DMS53 treated with DMSO at 0.1 percent for 48 hours (cell line): ENCODE measurements around the gene UBQLN4.
"Not testable (repeated sequence)": the region's sequence is repeated elsewhere in the genome, so short reads cannot be mapped to it uniquely, and the experiment has no call there.

Source experiments
- DNase-seq: peaks from one replicate; lab custom pipeline; 2025; ENCODE audit not compliant: unreplicated experiment; lab: John Stamatoyannopoulos, UW

The UBQLN4 gene

GRCh38 chr1:156062189-156062588, 8.6 kb upstream of the UBQLN4 start:
- DNase-seq: no peak

DNA sequence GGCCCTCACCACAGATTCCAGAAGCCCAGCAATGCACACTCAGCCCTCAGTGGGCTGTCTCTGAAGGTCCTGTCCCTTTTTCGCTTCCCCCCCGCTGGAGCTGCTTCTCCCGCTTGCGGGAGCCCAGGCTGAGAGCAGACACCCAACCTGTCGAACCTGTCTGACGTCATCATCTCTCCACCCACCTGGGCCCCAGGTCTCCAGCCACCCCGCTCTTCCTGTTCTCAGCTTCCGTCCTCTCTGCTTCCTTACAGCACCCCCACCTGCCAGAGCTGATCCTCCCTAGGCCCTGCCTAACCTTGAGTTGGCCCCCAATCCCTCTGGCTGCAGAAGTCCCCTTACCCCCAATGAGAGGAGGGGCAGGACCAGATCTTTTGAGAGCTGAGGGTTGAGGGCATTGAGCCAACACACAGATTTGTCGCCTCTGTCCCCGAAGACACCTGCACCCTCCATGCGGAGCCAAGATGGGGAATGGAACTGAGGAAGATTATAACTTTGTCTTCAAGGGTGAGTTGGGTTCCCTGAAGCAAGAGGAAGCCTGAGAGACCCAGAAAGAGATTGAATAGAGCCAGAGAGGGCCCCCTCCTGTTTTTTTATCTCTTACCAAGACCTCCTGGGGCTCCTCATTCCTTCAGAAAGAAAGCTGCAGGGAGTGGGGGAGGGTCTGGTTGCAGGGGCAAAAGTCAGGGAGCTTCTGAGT, 7.5 kb upstream of the UBQLN4 start, which contains the start of gene RAB25:
Gene RAB25 (plus strand): TSS at position 224 of the 700 bp plus-strand sequence. CDS start 241 bp downstream, at position 465.
- peak; percentile 92 for DNase-seq

GRCh38 chr1:156056326-156056849, 2.8 kb upstream of the UBQLN4 start:
- DNase-seq: no peak

- DNase-seq: no peak
These were observed 1.9 kb upstream of the UBQLN4 start for GRCh38 chr1:156055281-156056048.

- peak; percentile 96 for DNase-seq
These were observed 1.1 kb upstream of the UBQLN4 start, which contains the start of gene LAMTOR2 for GRCh38 chr1:156054500-156055280. Gene LAMTOR2 (plus strand): TSS chr1:156054782. CDS start chr1:156054890, 108 bp downstream.

DNA sequence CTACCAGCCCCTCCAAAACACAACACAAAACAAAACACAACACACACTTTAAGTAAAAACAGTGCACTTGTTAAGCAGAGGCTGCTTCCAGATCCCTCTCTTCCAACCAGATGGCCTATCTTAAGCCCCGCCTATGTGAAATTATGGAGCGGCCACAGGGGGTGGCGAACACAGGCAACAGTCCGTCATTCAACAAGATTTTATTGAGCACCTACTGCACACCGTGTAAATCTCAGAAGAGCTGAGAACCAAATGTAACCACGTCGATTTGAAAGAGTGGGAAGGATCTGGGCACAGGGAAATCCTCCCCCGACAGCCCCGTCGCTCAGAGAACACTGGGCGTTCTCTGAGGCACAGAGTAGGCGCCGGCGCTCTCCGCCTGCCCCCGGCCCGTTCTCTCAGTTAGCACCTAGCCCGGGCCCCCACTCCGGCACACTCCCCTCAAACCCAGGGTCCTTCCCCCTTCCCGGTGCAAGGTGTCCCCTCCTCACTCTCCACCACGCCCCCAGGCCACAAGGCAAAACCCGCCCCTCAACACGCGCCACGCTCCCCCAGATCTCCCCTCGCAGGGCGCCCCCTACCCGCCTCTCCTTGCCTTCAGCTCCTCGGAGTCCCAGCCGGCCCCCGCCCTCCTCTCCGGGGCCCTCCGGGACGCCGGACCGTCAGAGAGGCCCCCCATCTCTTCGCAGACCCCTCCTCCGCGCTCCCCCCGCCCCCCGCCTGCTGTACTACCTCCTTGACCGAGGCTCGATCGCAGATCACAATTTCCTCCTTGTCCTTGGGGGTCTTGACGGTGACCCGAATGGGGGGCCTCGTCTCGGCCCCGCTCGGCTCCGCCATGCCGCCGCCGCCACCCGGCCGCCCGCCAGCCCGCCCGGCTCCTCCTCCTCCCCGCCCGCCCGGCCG, 483 bp downstream of the UBQLN4 start:
- DNase-seq: peak; percentile 67

GRCh38 chr1:156051011-156051725, 2.4 kb downstream of the UBQLN4 start:
- DNase-seq: no peak

GRCh38 chr1:156050376-156050775, 3.2 kb downstream of the UBQLN4 start:
- DNase-seq: no peak

- DNase-seq: no peak
These were observed 4.8 kb downstream of the UBQLN4 start for GRCh38 chr1:156048663-156049258.

GRCh38 chr1:156045076-156045475, 8.5 kb downstream of the UBQLN4 start:
- DNase-seq: no peak

GRCh38 chr1:156042828-156043227, 10.8 kb downstream of the UBQLN4 start:
- no peak for DNase-seq

DNA sequence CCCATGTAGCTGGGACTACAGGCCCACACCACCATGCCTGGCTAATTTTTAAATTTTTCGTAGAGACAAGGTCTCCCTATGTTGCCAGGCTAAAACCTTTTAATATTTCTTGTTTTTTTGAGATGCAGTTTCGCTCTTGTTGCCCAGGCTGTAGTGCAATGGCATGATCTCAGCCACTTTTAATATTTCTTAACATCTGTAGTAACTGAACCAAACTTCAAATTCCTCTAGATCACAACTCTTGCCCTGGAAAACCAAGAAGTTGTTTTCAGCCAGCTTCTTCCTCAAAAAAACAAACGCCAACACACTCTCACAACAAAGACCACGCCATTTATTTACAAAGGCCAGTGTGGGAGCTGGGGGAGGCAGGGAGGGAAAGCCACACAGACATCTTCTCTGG, 18.6 kb downstream of the UBQLN4 start:
- not testable (repeated sequence) for DNase-seq

DNA sequence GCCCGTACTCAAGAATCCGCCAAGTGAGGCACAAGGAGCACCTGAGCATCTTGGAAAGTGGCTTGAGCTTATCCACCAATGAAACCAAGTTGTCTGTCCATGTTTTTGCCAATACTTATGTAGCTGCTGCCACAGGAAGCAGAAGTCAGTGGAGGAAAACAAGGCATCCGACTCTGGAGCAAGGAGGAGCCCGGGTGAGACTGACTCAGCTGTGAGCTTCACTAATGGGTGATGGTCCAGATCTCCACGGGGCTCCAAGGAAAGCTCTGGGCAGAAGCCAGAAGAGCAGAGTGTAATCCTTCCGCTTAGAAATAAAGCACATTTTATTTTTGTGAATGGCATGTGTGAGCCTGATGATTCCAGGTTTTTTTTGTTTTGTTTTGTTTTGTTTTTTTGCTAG, 20.6 kb downstream of the UBQLN4 start:
- DNase-seq: no peak

- no peak for DNase-seq
These were observed 27.0 kb downstream of the UBQLN4 start for GRCh38 chr1:156026588-156026987.

DNA sequence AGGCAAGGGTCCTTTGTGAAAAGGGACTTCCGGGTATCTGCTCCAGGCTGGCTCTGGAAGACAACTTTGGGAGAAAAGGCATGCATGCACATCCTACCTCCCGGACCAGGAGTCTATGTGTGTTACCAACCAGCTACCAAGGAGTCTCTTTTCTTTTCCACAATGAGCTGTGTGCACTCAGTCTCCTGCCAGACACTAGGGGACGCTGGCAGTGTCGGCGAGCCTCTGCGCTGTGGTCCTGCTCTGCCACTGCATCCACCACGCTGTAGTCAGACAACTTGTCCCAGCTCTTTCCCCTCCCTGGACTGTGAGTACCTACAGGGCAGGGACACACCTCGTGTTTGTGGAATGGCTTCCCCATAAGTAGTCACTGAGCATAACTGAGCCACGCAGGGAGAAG, 27.7 kb downstream of the UBQLN4 start:
- peak; percentile 46 for DNase-seq

- DNase-seq: no peak
These were observed 28.8 kb downstream of the UBQLN4 start for GRCh38 chr1:156024801-156025200.

- DNase-seq: no peak
These were observed 31.6 kb downstream of the UBQLN4 start for GRCh38 chr1:156021954-156022353.

DNA sequence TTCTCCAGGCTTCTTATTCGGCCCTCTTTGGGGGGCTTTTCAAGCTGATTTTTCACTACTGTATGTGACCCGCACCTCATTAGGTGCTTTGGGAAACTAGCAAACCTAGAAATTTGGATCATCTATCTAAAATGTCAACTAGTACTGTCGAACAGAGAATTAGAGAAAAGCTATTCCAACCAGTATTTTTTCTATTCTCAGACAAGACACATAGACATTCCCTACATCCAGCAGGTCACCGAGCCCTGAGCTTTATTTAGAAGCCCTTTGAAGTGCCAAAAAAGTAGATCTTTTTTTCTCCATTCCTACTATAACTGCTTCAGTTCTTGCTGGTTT, 32.5 kb downstream of the UBQLN4 start:
- no peak for DNase-seq
